H1 (cell line): Measurements from ENCODE around the gene KANSL1L. TPM values are rescaled to one million over a fixed set of nuclear protein-coding genes. Genes with fewer than 3 reads are reported as not detected.

ENCODE experiments used
- CTCF ChIA-PET: fragments of 300-600 bp; sonication (Branson Sonifier 250); formaldehyde crosslinking; loops from one replicate; lab custom pipeline; 2021; ENCODE audit not compliant: partially characterized antibody; lab: Charles Lee
- POLR2A ChIA-PET: fragments of 300-600 bp; sonication (Branson Sonifier 250); formaldehyde crosslinking; loops from one replicate; lab custom pipeline; 2021; ENCODE audit warnings: inconsistent platforms; ENCODE audit not compliant: partially characterized antibody; lab: Charles Lee
- DNase-seq, 2 experiments: peaks; one replicate each; pipeline versions ENCODE4 v3.0.0 to v3.0.0-alpha.2; 2010 to 2022; ENCODE audit warnings: low spot score in 2 of 2, low read depth in 1 of 2, mixed read lengths in 1 of 2
- FAIRE-seq: peaks from 2 replicates; lab custom pipeline; 2011; peaks lifted over from hg19 to GRCh38; lab: Jason Lieb, UNC
- H2AFZ ChIP-seq: 2 replicates; pipeline ENCODE4 v1.8.1; 2012; ENCODE audit warnings: low read length, inconsistent platforms
- H2AK5ac ChIP-seq: 2 replicates; pipeline ENCODE4 v1.6.1; 2013; ENCODE audit warnings: low read depth, low read length
- H2BK120ac ChIP-seq: replicated peaks from 2 replicates; pipeline ENCODE3; 2013; ENCODE audit warnings: low read depth, low read length, inconsistent platforms
- H2BK12ac ChIP-seq: 2 replicates; pipeline ENCODE4 v1.6.1; 2013; ENCODE audit warnings: low read depth, low read length
- H2BK15ac ChIP-seq: 2 replicates; pipeline ENCODE4 v1.6.1; 2013; ENCODE audit warnings: low read length
- H2BK20ac ChIP-seq: 2 replicates; pipeline ENCODE4 v1.6.1; 2013; ENCODE audit warnings: low read length
- H2BK5ac ChIP-seq: 2 replicates; pipeline ENCODE4 v1.6.1; 2013; ENCODE audit warnings: low read depth, low read length
- H3K14ac ChIP-seq: 2 replicates; pipeline ENCODE4 v1.6.1; 2013; ENCODE audit warnings: inconsistent platforms; ENCODE audit not compliant: insufficient read length
- H3K18ac ChIP-seq: 2 replicates; pipeline ENCODE4 v1.6.1; 2013; ENCODE audit warnings: low read length; ENCODE audit errors: extremely low read depth
- H3K23ac ChIP-seq: 2 replicates; pipeline ENCODE4 v1.6.1; 2013; ENCODE audit warnings: inconsistent platforms; ENCODE audit not compliant: insufficient read length
- H3K23me2 ChIP-seq: 2 replicates; pipeline ENCODE4 v1.6.1; 2013; ENCODE audit warnings: low read depth, low read length
- H3K27ac ChIP-seq: 2 replicates; pipeline ENCODE4 v1.6.1; 2011; ENCODE audit warnings: low read depth, low read length, inconsistent platforms
- H3K27me3 ChIP-seq, 4 experiments: replicated peaks in 1 of 4; 1 replicate in 1 of 4; 2 replicates in 3 of 4; pipeline versions ENCODE4 v1.6.1 to v1.8.1; 2011 to 2013; ENCODE audit warnings: low read length in 3 of 4, mild to moderate bottlenecking in 3 of 4, inconsistent platforms in 2 of 4, mixed read lengths in 2 of 4, moderate library complexity in 1 of 4; ENCODE audit not compliant: control insufficient read depth in 3 of 4, insufficient read depth in 3 of 4; ENCODE audit errors: extremely low read depth in 1 of 4
- H3K36me3 ChIP-seq, 4 experiments: 2 replicates each; pipeline versions ENCODE4 v1.6.1 to v1.8.1; 2011 to 2013; ENCODE audit warnings: mild to moderate bottlenecking in 4 of 4, low read length in 3 of 4, moderate library complexity in 2 of 4, control low read depth in 1 of 4, inconsistent platforms in 1 of 4; ENCODE audit not compliant: insufficient read depth in 4 of 4, control insufficient read depth in 2 of 4
- H3K4ac ChIP-seq: replicated peaks from 2 replicates; pipeline ENCODE3; 2013; ENCODE audit warnings: low read length, low read depth, mixed read lengths, inconsistent platforms; ENCODE audit not compliant: insufficient read length
- H3K4me1 ChIP-seq, 4 experiments: replicated peaks in 1 of 4; 1 replicate in 1 of 4; 2 replicates in 3 of 4; pipeline versions ENCODE4 v1.6.1 to v1.8.1; 2011 to 2013; ENCODE audit warnings: low read length in 3 of 4, inconsistent platforms in 2 of 4, mixed read lengths in 1 of 4; ENCODE audit not compliant: insufficient read depth in 4 of 4, control insufficient read depth in 3 of 4
- H3K4me2 ChIP-seq, 2 experiments: 2 replicates each; pipeline versions ENCODE4 v1.6.1 to v1.8.1; 2011 to 2013; ENCODE audit warnings: low read depth in 2 of 2, low read length in 2 of 2, control low read depth in 1 of 2, inconsistent platforms in 1 of 2, mild to moderate bottlenecking in 1 of 2; ENCODE audit not compliant: insufficient read depth in 1 of 2
- H3K4me3 ChIP-seq, 4 experiments: fragments of 200-600, 300-600 bp in 1 of 4; sonication (generic), shearing (Covaris generic), sonication (Bioruptor Twin) in 1 of 4; 2 replicates each; pipeline versions ENCODE4 v1.5.1 to v1.8.1; 2011 to 2016; ENCODE audit warnings: low read length in 4 of 4, low read depth in 3 of 4, control low read depth in 2 of 4, inconsistent platforms in 2 of 4, mild to moderate bottlenecking in 2 of 4, mixed read lengths in 1 of 4, moderate library complexity in 1 of 4; ENCODE audit not compliant: insufficient read depth in 2 of 4; ENCODE audit errors: extremely low read depth in 1 of 4
- H3K56ac ChIP-seq: replicated peaks from 2 replicates; pipeline ENCODE3; 2013; ENCODE audit warnings: low read depth, mild to moderate bottlenecking, mixed read lengths, low read length, inconsistent platforms; ENCODE audit not compliant: insufficient read length
- H3K79me1 ChIP-seq: 2 replicates; pipeline ENCODE4 v1.6.1; 2013; ENCODE audit warnings: low read depth, low read length, control low read depth
- H3K79me2 ChIP-seq, 2 experiments: 2 replicates each; pipeline versions ENCODE4 v1.6.1 to v1.8.1; 2012 to 2013; ENCODE audit warnings: low read length in 2 of 2, mild to moderate bottlenecking in 2 of 2, inconsistent platforms in 1 of 2; ENCODE audit not compliant: insufficient read depth in 2 of 2, control insufficient read depth in 1 of 2
- H3K9ac ChIP-seq, 4 experiments: replicated peaks in 1 of 4; 1 replicate in 1 of 4; 2 replicates in 3 of 4; pipeline versions ENCODE4 v1.6.1 to v1.8.1; 2011 to 2013; ENCODE audit warnings: low read depth in 3 of 4, low read length in 3 of 4, control low read depth in 2 of 4, mild to moderate bottlenecking in 2 of 4, moderate library complexity in 2 of 4, inconsistent platforms in 1 of 4; ENCODE audit errors: extremely low read depth in 1 of 4
- H3K9me3 ChIP-seq, 2 experiments: 2 replicates each; pipeline versions ENCODE4 v1.6.1 to v1.8.1; 2012 to 2013; ENCODE audit warnings: mild to moderate bottlenecking in 2 of 2, moderate library complexity in 2 of 2, control low read depth in 1 of 2, inconsistent platforms in 1 of 2, low read depth in 1 of 2, low read length in 1 of 2, mixed read lengths in 1 of 2; ENCODE audit not compliant: insufficient read depth in 2 of 2
- H4K20me1 ChIP-seq, 2 experiments: replicated peaks in 1 of 2; 2 replicates each; pipeline versions ENCODE3 to v1.8.1; 2011 to 2013; ENCODE audit warnings: inconsistent platforms in 2 of 2, low read length in 2 of 2, mild to moderate bottlenecking in 1 of 2; ENCODE audit not compliant: insufficient read depth in 2 of 2, control insufficient read depth in 1 of 2
- H4K5ac ChIP-seq: 2 replicates; pipeline ENCODE4 v1.6.1; 2013; ENCODE audit warnings: low read length, low read depth, mixed read lengths, inconsistent platforms; ENCODE audit not compliant: insufficient read length
- H4K8ac ChIP-seq: 2 replicates; pipeline ENCODE4 v1.8.0; 2013; ENCODE audit warnings: mild to moderate bottlenecking, moderate library complexity, low read length, inconsistent platforms; ENCODE audit not compliant: insufficient read depth; ENCODE audit errors: extremely low read depth
- H4K91ac ChIP-seq: replicated peaks from 2 replicates; pipeline ENCODE3; 2013; ENCODE audit warnings: low read length, mixed read lengths, inconsistent platforms; ENCODE audit not compliant: insufficient read length
- CHD7 ChIP-seq: fragments of 300-600 bp; sonication (generic); IDR thresholded peaks from 2 replicates; pipeline ENCODE4 v1.7.1; 2012; ENCODE audit warnings: low read length, moderate library complexity, mild to moderate bottlenecking, inconsistent platforms; ENCODE audit not compliant: insufficient replicate concordance
- polyA plus RNA-seq, 7 experiments: library from polyadenylated mRNA; depleted of rRNA in 3 of 7; stranded (reverse) in 5 of 7; unstranded in 2 of 7; fragments of >200 nt in 5 of 7; fragments of 200-250 nt in 2 of 7; gene quantifications; 1 replicate in 5 of 7; 2 replicates in 1 of 7; 4 replicates in 1 of 7; pipeline versions ENCODE4 v1.2.1 to v1.2.3, GENCODE V29; 2011 to 2013; ENCODE audit warnings: missing spikeins in 2 of 7, mixed read lengths in 2 of 7
- total RNA-seq: library from RNA; stranded (reverse); fragmentation: NEBNext Ultra II Directional; extraction: Animal tissue kit (Norgen Biotek cat#: 25700); gene quantifications from 2 replicates; pipeline ENCODE4 v1.2.1, GENCODE V29; 2021

The KANSL1L gene
- total and polyA plus RNA-seq, 2 of the 8 experiments (the other 6 are each of a cell fraction or from before 2014, with no cell fraction given): 5.4 to 17.2 TPM

GRCh38 chr2:210112871-210113270 is 58.3 kb downstream of the KANSL1L start:
- no peaks in the 10 kb centered on the region for H3K27me3 ChIP-seq
- H2BK15ac ChIP-seq: no peak overlapping the region
- H3K23me2 ChIP-seq: no peaks in the 10 kb centered on the region
- POLR2A ChIA-PET: no interaction called here
- CTCF ChIA-PET: no interaction called here
- no peak overlapping the region for H3K9ac ChIP-seq
- no peak overlapping the region for H4K5ac ChIP-seq
- H2AFZ ChIP-seq: no peak overlapping the region
- peaks cover 4% of the 10 kb centered on the region for H3K79me1 ChIP-seq
- H2BK20ac ChIP-seq: no peak overlapping the region
- H3K14ac ChIP-seq: no peak overlapping the region
- no peak overlapping the region for H3K4me3 ChIP-seq
- no peaks in the 10 kb centered on the region for H4K20me1 ChIP-seq
- no peak overlapping the region for H3K4me2 ChIP-seq
- peaks cover 0 to 2% of the 10 kb centered on the region in 2 experiments; a peak in 1 of 4 replicates for H3K79me2 ChIP-seq
- H2BK120ac ChIP-seq: no peak overlapping the region
- no peak overlapping the region for H3K56ac ChIP-seq
- no peak overlapping the region for H4K91ac ChIP-seq
- H4K8ac ChIP-seq: no peak overlapping the region
- DNase-seq: no peak
- H2AK5ac ChIP-seq: no peak overlapping the region
- H3K23ac ChIP-seq: no peak overlapping the region
- no peaks in the 10 kb centered on the region for H3K4me1 ChIP-seq
- H3K36me3 ChIP-seq: no peaks in the 10 kb centered on the region
- no peak overlapping the region for H2BK12ac ChIP-seq
- H3K27ac ChIP-seq: no peak overlapping the region
- H2BK5ac ChIP-seq: no peak overlapping the region
- H3K4ac ChIP-seq: no peak overlapping the region
- H3K18ac ChIP-seq: no peak overlapping the region
- no peaks in the 10 kb centered on the region for H3K9me3 ChIP-seq
- no peak for FAIRE-seq
- no peak for TF ChIP-seq CHD7
